Nephron (organoid): ENCODE measurements around the gene C19orf12.

Experiments used
- H3K27ac Mint-ChIP-seq, 3 experiments: 2 replicates each; pipeline ENCODE4 v1.8.0; 2020; ENCODE audit warnings: mixed read lengths in 3 of 3, mild to moderate bottlenecking in 2 of 3, moderate library complexity in 1 of 3
- H3K27me3 Mint-ChIP-seq: 2 replicates; pipeline ENCODE4 v1.8.0; 2021; ENCODE audit warnings: low read depth, mild to moderate bottlenecking, moderate library complexity, mixed read lengths
- H3K36me3 Mint-ChIP-seq: 2 replicates; pipeline ENCODE4 v1.8.0; 2020; ENCODE audit warnings: low read depth, mixed read lengths
- H3K4me1 Mint-ChIP-seq: 2 replicates; pipeline ENCODE4 v1.8.0; 2020; ENCODE audit warnings: mixed read lengths
- H3K4me3 Mint-ChIP-seq, 3 experiments: 2 replicates each; pipeline ENCODE4 v1.8.0; 2020; ENCODE audit warnings: mild to moderate bottlenecking in 3 of 3, mixed read lengths in 3 of 3, moderate library complexity in 2 of 3
- H3K9me3 Mint-ChIP-seq: 2 replicates; pipeline ENCODE4 v1.8.0; 2020; ENCODE audit warnings: mixed read lengths
- CTCF ChIP-seq, 3 experiments: fragments of 200-600 bp; sonication (generic); IDR thresholded peaks; one replicate each; pipeline ENCODE4 v1.5.0; 2021; ENCODE audit warnings: antibody characterized with exemption in 3 of 3; ENCODE audit not compliant: unreplicated experiment in 3 of 3

The C19orf12 gene

DNA sequence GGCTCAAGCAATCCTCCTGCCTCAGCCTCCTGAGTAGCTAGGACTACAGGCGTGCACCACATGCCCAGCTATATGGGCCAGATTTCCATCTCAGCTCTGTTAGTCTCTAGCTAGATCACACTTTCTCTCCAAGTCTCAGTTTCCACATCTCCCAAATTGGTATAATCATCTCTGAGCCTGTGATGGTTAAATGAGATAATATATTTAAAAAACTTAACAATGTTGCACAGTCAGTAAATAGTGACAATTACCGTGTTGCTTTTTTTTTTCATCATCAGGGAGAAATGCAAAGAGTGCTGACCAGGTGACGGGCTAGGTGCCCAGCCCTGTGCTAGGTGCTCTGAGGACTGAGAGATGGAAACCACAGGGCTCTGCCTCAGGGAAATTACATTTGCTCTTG is 36.9 kb upstream of the C19orf12 start:
- H3K4me3 Mint-ChIP-seq = no peak overlapping the region
- no peaks in the 10 kb centered on the region for H3K36me3 Mint-ChIP-seq
- H3K4me1 Mint-ChIP-seq = no peaks in the 10 kb centered on the region
- no peak for TF ChIP-seq CTCF (IDR thresholded peaks at IDR 0.05; ENCODE audit: unreplicated experiment in 3 of 3)
- no peaks in the 10 kb centered on the region for H3K9me3 Mint-ChIP-seq
- peaks cover 19% of the 10 kb centered on the region for H3K27me3 Mint-ChIP-seq
- no peak overlapping the region for H3K27ac Mint-ChIP-seq

DNA sequence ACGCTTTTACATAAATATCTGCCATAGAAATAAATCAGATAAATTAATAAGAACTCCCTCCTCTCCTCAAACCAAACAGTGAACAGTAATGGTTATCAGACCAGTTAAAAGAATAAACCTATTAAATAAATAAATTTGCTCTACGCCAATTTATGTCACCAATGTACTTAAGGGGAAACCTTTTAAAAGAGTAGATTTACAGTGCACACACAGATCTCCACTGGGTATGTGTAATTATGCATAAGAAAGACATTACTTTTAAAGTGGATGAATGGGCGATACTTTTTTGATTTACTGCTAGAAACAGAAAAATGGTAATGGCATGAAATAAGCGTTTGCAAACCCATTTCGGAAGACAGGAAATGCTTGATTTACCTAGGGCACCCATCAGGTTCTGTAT is 34.9 kb upstream of the C19orf12 start:
- Mint-ChIP-seq H3K27me3 (peaks cover 16% of the 10 kb centered on the region), H3K9me3 (no peaks in the 10 kb centered on the region), H3K4me1 (no peaks in the 10 kb centered on the region), H3K4me3 (no peak overlapping the region), H3K36me3 (no peaks in the 10 kb centered on the region), H3K27ac (no peak overlapping the region)
- TF ChIP-seq CTCF (IDR thresholded peaks at IDR 0.05; ENCODE audit: unreplicated experiment in 3 of 3) = no peak

GRCh38 chr19:29748996-29749849 is 34.2 kb upstream of the C19orf12 start:
- H3K27ac Mint-ChIP-seq = no peak overlapping the region
- H3K4me1 Mint-ChIP-seq = no peaks in the 10 kb centered on the region
- no peaks in the 10 kb centered on the region for H3K9me3 Mint-ChIP-seq
- TF ChIP-seq CTCF (IDR thresholded peaks at IDR 0.05; ENCODE audit: unreplicated experiment in 3 of 3) = no peak
- H3K4me3 Mint-ChIP-seq = no peak overlapping the region
- H3K27me3 Mint-ChIP-seq = peaks cover 16% of the 10 kb centered on the region
- no peaks in the 10 kb centered on the region for H3K36me3 Mint-ChIP-seq

GRCh38 chr19:29745253-29745652 is 30.2 kb upstream of the C19orf12 start:
- no peak overlapping the region for H3K27ac Mint-ChIP-seq
- no peaks in the 10 kb centered on the region for H3K36me3 Mint-ChIP-seq
- no peak for TF ChIP-seq CTCF (IDR thresholded peaks at IDR 0.05; ENCODE audit: unreplicated experiment in 3 of 3)
- no peaks in the 10 kb centered on the region for H3K4me1 Mint-ChIP-seq
- H3K4me3 Mint-ChIP-seq = no peak overlapping the region
- H3K27me3 Mint-ChIP-seq = peaks cover 5% of the 10 kb centered on the region
- H3K9me3 Mint-ChIP-seq = no peaks in the 10 kb centered on the region

GRCh38 chr19:29743681-29744080 is 28.6 kb upstream of the C19orf12 start:
- no peak for TF ChIP-seq CTCF (IDR thresholded peaks at IDR 0.05; ENCODE audit: unreplicated experiment in 3 of 3)
- Mint-ChIP-seq H3K9me3 (no peaks in the 10 kb centered on the region), H3K4me3 (no peak overlapping the region), H3K36me3 (no peaks in the 10 kb centered on the region), H3K27ac (no peak overlapping the region), H3K4me1 (no peaks in the 10 kb centered on the region), H3K27me3 (peaks cover 5% of the 10 kb centered on the region)

GRCh38 chr19:29741776-29742175 is 26.7 kb upstream of the C19orf12 start:
- Mint-ChIP-seq H3K27ac (no peak overlapping the region), H3K4me3 (no peak overlapping the region), H3K36me3 (no peaks in the 10 kb centered on the region), H3K4me1 (no peaks in the 10 kb centered on the region), H3K9me3 (no peaks in the 10 kb centered on the region), H3K27me3 (peaks cover 7% of the 10 kb centered on the region)
- no peak for TF ChIP-seq CTCF (IDR thresholded peaks at IDR 0.05; ENCODE audit: unreplicated experiment in 3 of 3)
